H54 (cell line): ENCODE results near the gene NLRP5.
A peak's percentile ranks its signal among the peaks of the same experiment; 100 is the strongest.
"Not testable (repeated sequence)": the region's sequence is repeated elsewhere in the genome, so short reads cannot be mapped to it uniquely, and the experiment has no call there.

Source experiments
- DNase-seq: peaks from one replicate; pipeline ENCODE4 v3.0.0; 2011; ENCODE audit warnings: low spot score, mixed read lengths; ENCODE audit not compliant: insufficient read length
- FAIRE-seq: peaks from 3 replicates; lab custom pipeline; 2011; peaks lifted over from hg19 to GRCh38; lab: Jason Lieb, UNC
- POLR2A ChIP-seq: IDR thresholded peaks from 2 replicates; pipeline ENCODE4 v1.6.1; 2011; ENCODE audit warnings: low read depth, mild to moderate bottlenecking, low read length

The NLRP5 gene

GRCh38 chr19:55986487-55986886 is at the start of gene NLRP5:
NLRP5 (plus strand) TSS chr19:55986775.
- TF ChIP-seq POLR2A = no peak
- FAIRE-seq (no peak), DNase-seq (no peak)

- FAIRE-seq (no peak), DNase-seq (no peak)
- TF ChIP-seq POLR2A = no peak
Measured at GRCh38 chr19:55939206-55939605, 47.4 kb upstream of the NLRP5 start.

- TF ChIP-seq POLR2A = no peak
- FAIRE-seq = no peak
- no peak for DNase-seq
Measured at GRCh38 chr19:55940306-55940705, 46.3 kb upstream of the NLRP5 start.

GRCh38 chr19:55947532-55947931 is 39.0 kb upstream of the NLRP5 start, which contains the start of gene NLRP8:
NLRP8 (plus strand) TSS chr19:55947832.
- no peak for DNase-seq
- TF ChIP-seq POLR2A = no peak
- FAIRE-seq = no peak

- not testable (repeated sequence) for FAIRE-seq, DNase-seq
Measured at GRCh38 chr19:55950566-55950965, 36.0 kb upstream of the NLRP5 start.

- FAIRE-seq (no peak), DNase-seq (no peak)
Measured at GRCh38 chr19:55956431-55956830, 30.1 kb upstream of the NLRP5 start.

GRCh38 chr19:55958356-55958755 is 28.2 kb upstream of the NLRP5 start:
- no peak for TF ChIP-seq POLR2A
- FAIRE-seq (no peak), DNase-seq (peak; percentile 75)

More at GRCh38 chr19:55956431-55956830, 30.1 kb upstream of the NLRP5 start:
- no peak for TF ChIP-seq POLR2A

GRCh38 chr19:55959996-55960675 is 26.4 kb upstream of the NLRP5 start:
- DNase-seq (no peak), FAIRE-seq (no peak)
- no peak for TF ChIP-seq POLR2A

- no peak for TF ChIP-seq POLR2A
- FAIRE-seq (peak; percentile 15), DNase-seq (peak; percentile 91)
Measured at GRCh38 chr19:55962186-55962585, 24.4 kb upstream of the NLRP5 start.

GRCh38 chr19:55973982-55974381 is 12.6 kb upstream of the NLRP5 start:
- DNase-seq (no peak), FAIRE-seq (no peak)
- TF ChIP-seq POLR2A = no peak

- no peak for FAIRE-seq
Measured at GRCh38 chr19:55980415-55980814, 6.2 kb upstream of the NLRP5 start.

GRCh38 chr19:55985254-55985653 is 1.3 kb upstream of the NLRP5 start:
- FAIRE-seq (no peak), DNase-seq (no peak)
- TF ChIP-seq POLR2A = no peak

More at GRCh38 chr19:55980415-55980814, 6.2 kb upstream of the NLRP5 start:
- no peak for TF ChIP-seq POLR2A
- DNase-seq = no peak

GRCh38 chr19:55990831-55991230 is 4.3 kb downstream of the NLRP5 start:
- DNase-seq (no peak), FAIRE-seq (no peak)
- no peak for TF ChIP-seq POLR2A

GRCh38 chr19:55993492-55993891 is 6.9 kb downstream of the NLRP5 start:
- FAIRE-seq (no peak), DNase-seq (no peak)
- TF ChIP-seq POLR2A = no peak

- TF ChIP-seq POLR2A = no peak
- no peak for FAIRE-seq
- DNase-seq = no peak
Measured at GRCh38 chr19:56014765-56015164, 28.2 kb downstream of the NLRP5 start.

- no peak for TF ChIP-seq POLR2A
- FAIRE-seq (no peak), DNase-seq (peak; percentile 53)
Measured at GRCh38 chr19:56015756-56016155, 29.2 kb downstream of the NLRP5 start.

GRCh38 chr19:56019325-56019724 is 32.8 kb downstream of the NLRP5 start:
- FAIRE-seq = peak; percentile 52
- not testable (repeated sequence) for DNase-seq

GRCh38 chr19:56020355-56020975 is 33.9 kb downstream of the NLRP5 start:
- not testable (repeated sequence) for DNase-seq
- FAIRE-seq = peak; percentile 27
